Karpas-422 (cell line): ENCODE results near the gene CNTFR. TPM values are rescaled to one million over a fixed set of nuclear protein-coding genes. Genes with fewer than 3 reads are reported as not detected.
A peak's percentile ranks its signal among the peaks of the same experiment; 100 is the strongest.

Source experiments
- DNase-seq: peaks from one replicate; pipeline ENCODE4 v3.0.0-alpha.2; 2015
- H2AFZ ChIP-seq: fragments of 200-600 bp; sonication (generic); 2 replicates; pipeline ENCODE4 v1.6.1; 2014; ENCODE audit warnings: antibody characterized with exemption, low read length, mixed read lengths
- H3K27ac ChIP-seq: fragments of 200-600 bp; sonication (generic); 2 replicates; pipeline ENCODE4 v1.5.1; 2014; ENCODE audit warnings: mild to moderate bottlenecking, low read length, moderate library complexity
- H3K27me3 ChIP-seq: fragments of 200-600 bp; sonication (generic); 2 replicates; pipeline ENCODE4 v1.6.1; 2014; ENCODE audit warnings: low read length, mixed read lengths
- H3K36me3 ChIP-seq: fragments of 200-600 bp; sonication (generic); 2 replicates; pipeline ENCODE4 v1.6.1; 2014; ENCODE audit warnings: low read length, mixed read lengths; ENCODE audit not compliant: insufficient read depth
- H3K4me1 ChIP-seq: fragments of 200-600 bp; sonication (generic); 2 replicates; pipeline ENCODE4 v1.6.1; 2014; ENCODE audit warnings: mild to moderate bottlenecking, low read length, mixed read lengths
- H3K4me2 ChIP-seq: fragments of 200-600 bp; sonication (generic); 2 replicates; pipeline ENCODE4 v1.6.1; 2014; ENCODE audit warnings: low read length, low read depth, mild to moderate bottlenecking; ENCODE audit not compliant: poor library complexity, severe bottlenecking
- H3K4me3 ChIP-seq: fragments of 200-600 bp; sonication (generic); 2 replicates; pipeline ENCODE4 v1.5.1; 2014; ENCODE audit warnings: mild to moderate bottlenecking, antibody characterized with exemption, low read length, mixed read lengths
- H3K79me2 ChIP-seq: fragments of 200-600 bp; sonication (generic); 2 replicates; pipeline ENCODE4 v1.6.1; 2014; ENCODE audit warnings: mild to moderate bottlenecking, low read length, mixed read lengths
- H3K9ac ChIP-seq: fragments of 200-600 bp; sonication (generic); 2 replicates; pipeline ENCODE4 v1.6.0; 2014; ENCODE audit warnings: low read length
- H3K9me2 ChIP-seq: fragments of 200-600 bp; sonication (generic), shearing (Covaris generic); replicated peaks from 2 replicates; pipeline ENCODE4 v1.6.0; 2014; ENCODE audit warnings: mild to moderate bottlenecking, low read length, moderate library complexity; ENCODE audit not compliant: insufficient read depth
- H3K9me3 ChIP-seq: fragments of 300-700, 200-600 bp; sonication (generic); 2 replicates; pipeline ENCODE4 v1.6.1; 2014; ENCODE audit warnings: low read length, mixed read lengths
- H4K20me1 ChIP-seq: fragments of 200-600 bp; sonication (generic); 2 replicates; pipeline ENCODE4 v1.6.1; 2014; ENCODE audit warnings: mild to moderate bottlenecking, antibody characterized with exemption, low read length, low read depth; ENCODE audit not compliant: insufficient read depth
- total RNA-seq: library from RNA; depleted of rRNA; stranded (reverse); fragments of >200 nt; shearing (Covaris generic); gene quantifications from 2 replicates; pipeline ENCODE4 v1.2.3, GENCODE V29; 2014; ENCODE audit warnings: low replicate concordance

The CNTFR gene
- total RNA-seq, 1 experiment from 2014 or later, result not detected

GRCh38 chr9:34524349-34524748 lies 65.2 kb downstream of the CNTFR start:
- no peaks in the 10 kb centered on the region for H3K79me2 ChIP-seq
- H3K36me3 ChIP-seq, result no peaks in the 10 kb centered on the region
- H3K9me2 ChIP-seq, result no peaks in the 10 kb centered on the region
- H3K4me2 ChIP-seq, result no peak overlapping the region
- H3K4me3 ChIP-seq, result no peak overlapping the region
- DNase-seq, result no peak
- H3K27ac ChIP-seq, result no peak overlapping the region
- no peaks in the 10 kb centered on the region; the same call in 1 of the 2 replicates for H4K20me1 ChIP-seq
- no peaks in the 10 kb centered on the region for H3K27me3 ChIP-seq
- no peak overlapping the region for H3K9ac ChIP-seq
- H3K4me1 ChIP-seq, result peaks cover 40% of the 10 kb centered on the region
- H2AFZ ChIP-seq, result no peak overlapping the region
- no peaks in the 10 kb centered on the region for H3K9me3 ChIP-seq

- Histone ChIP-seq H3K27ac (peak within 1 kb of the TSS; percentile 56; the same call in 1 of the 2 replicates), H3K36me3 (no peaks in the 10 kb centered on the region), H3K4me1 (peaks cover 52% of the 10 kb centered on the region), H3K4me3 (peak within 1 kb of the TSS; percentile 70), H3K9ac (peak within 1 kb of the TSS; percentile 73), H3K4me2 (peak within 1 kb of the TSS; percentile 76), H2AFZ (peak within 1 kb of the TSS; percentile 51; the same call in 1 of the 2 replicates), H3K27me3 (no peaks in the 10 kb centered on the region), H3K9me2 (no peaks in the 10 kb centered on the region), H3K9me3 (no peaks in the 10 kb centered on the region), H4K20me1 (no peaks in the 10 kb centered on the region; the same call in 1 of the 2 replicates), H3K79me2 (no peaks in the 10 kb centered on the region)
- DNase-seq, result peak; percentile 96
Measured at GRCh38 chr9:34522971-34523797, 66.3 kb downstream of the CNTFR start, which contains the start of gene ENHO. TSS of gene ENHO (minus strand) at chr9:34522990. CDS start at chr9:34521695, 1,295 bp downstream.

- peak overlapping the region; percentile 76 for H3K4me2 ChIP-seq
- H3K36me3 ChIP-seq, result no peaks in the 10 kb centered on the region
- peaks cover 61% of the 10 kb centered on the region for H3K4me1 ChIP-seq
- peak overlapping the region; percentile 70 for H3K4me3 ChIP-seq
- peak; percentile 55 for DNase-seq
- peak overlapping the region; percentile 73 for H3K9ac ChIP-seq
- H4K20me1 ChIP-seq, result no peaks in the 10 kb centered on the region; the same call in 1 of the 2 replicates
- no peaks in the 10 kb centered on the region for H3K79me2 ChIP-seq
- peak overlapping the region; percentile 56; the same call in 1 of the 2 replicates for H3K27ac ChIP-seq
- H3K27me3 ChIP-seq, result no peaks in the 10 kb centered on the region
- no peak overlapping the region for H2AFZ ChIP-seq
- H3K9me3 ChIP-seq, result no peaks in the 10 kb centered on the region
- H3K9me2 ChIP-seq, result no peaks in the 10 kb centered on the region
Measured at GRCh38 chr9:34522091-34522887, 67.2 kb downstream of the CNTFR start.

DNA sequence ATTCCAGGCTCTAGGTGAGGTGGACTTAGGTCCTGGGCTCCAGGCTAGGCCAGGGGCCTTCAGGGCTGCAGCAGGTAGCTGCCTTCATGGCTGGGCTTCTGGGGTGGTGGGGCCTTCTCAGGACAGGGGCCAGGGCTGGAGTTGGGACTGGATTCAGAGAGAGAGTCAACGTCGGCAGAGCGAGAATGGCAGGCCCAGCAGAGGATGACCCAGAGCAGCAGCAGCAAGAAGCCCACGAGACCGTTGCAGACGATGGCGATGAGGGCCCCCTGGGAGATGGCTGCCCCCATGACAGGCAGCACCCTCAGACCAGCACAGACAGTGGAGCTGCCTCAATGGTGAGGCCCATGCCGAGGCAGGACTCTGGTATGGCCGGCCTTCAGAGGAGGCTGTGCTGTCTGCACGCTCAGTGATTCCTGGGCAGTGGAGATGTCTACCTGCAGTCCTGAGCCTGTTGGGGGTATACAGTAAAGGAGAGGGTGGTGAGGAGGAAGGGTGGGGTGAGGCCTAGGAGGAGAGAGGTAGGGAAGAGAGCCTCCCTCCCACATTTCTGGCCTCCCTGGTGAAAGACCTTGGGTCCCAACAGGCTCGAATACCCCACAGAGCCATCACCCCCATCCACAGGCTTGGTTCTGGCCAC lies 68.0 kb downstream of the CNTFR start:
- H3K9me2 ChIP-seq, result no peaks in the 10 kb centered on the region
- H3K4me1 ChIP-seq, result peaks cover 65% of the 10 kb centered on the region
- H3K9me3 ChIP-seq, result no peaks in the 10 kb centered on the region
- DNase-seq, result no peak
- peak overlapping the region; percentile 70 for H3K4me3 ChIP-seq
- H3K27ac ChIP-seq, result peak overlapping the region; percentile 90; the same call in 1 of the 2 replicates
- no peaks in the 10 kb centered on the region; the same call in 1 of the 2 replicates for H4K20me1 ChIP-seq
- H3K36me3 ChIP-seq, result no peaks in the 10 kb centered on the region
- H3K4me2 ChIP-seq, result peak overlapping the region; percentile 76
- H3K79me2 ChIP-seq, result no peaks in the 10 kb centered on the region
- H3K9ac ChIP-seq, result peak overlapping the region; percentile 73
- H3K27me3 ChIP-seq, result no peaks in the 10 kb centered on the region
- H2AFZ ChIP-seq, result no peak overlapping the region

DNA sequence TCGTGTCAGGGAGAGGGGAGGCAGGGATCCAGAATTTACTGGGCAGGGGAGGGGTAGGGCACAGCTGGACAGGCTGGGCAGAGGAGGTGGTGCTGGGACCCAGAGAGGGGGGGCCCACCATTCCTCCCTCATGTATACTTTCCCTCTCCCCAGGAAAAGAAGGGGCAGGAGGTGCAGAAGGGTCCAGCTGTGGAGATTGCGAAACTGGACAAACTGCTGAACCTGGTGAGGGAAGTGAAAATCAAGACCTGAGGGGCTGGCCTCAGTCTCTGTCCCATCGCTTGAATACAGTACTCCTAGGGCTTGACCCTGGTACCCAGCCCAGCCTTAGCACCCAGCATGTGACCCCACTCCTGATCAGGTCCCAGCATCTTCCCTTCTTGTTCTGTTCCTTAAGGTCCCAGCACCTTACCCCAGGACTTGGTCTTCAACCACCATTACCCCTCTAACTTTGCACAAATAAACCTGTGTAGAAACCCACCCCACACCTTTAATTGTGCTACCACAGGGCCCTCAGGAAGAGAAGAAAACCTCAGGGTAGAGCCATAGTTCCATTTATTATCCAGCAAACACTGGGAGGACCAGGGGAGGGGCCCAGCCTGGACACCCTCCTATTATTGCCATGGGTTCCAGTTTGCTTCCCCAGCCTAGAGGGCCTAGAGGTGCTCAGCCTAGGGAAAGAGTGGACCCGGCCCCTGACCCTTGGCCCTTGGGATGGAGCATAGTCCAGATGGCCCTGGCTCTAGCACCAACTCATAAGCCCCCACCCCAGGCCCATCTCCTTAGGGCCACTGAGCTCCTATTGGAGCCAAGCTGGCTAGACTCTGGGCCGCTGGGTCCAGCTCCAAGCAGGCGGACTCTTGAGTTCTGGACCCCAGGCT lies 68.8 kb downstream of the CNTFR start:
- no peak overlapping the region for H2AFZ ChIP-seq
- H3K4me1 ChIP-seq, result peaks cover 73% of the 10 kb centered on the region
- H4K20me1 ChIP-seq, result no peaks in the 10 kb centered on the region; the same call in 1 of the 2 replicates
- DNase-seq, result no peak
- H3K9me3 ChIP-seq, result no peaks in the 10 kb centered on the region
- H3K9ac ChIP-seq, result peak overlapping the region; percentile 73
- H3K4me3 ChIP-seq, result peak overlapping the region; percentile 70; the same call in 1 of the 2 replicates
- peak overlapping the region; percentile 76 for H3K4me2 ChIP-seq
- H3K27ac ChIP-seq, result peak overlapping the region; percentile 90; the same call in 1 of the 2 replicates
- H3K36me3 ChIP-seq, result no peaks in the 10 kb centered on the region
- H3K27me3 ChIP-seq, result no peaks in the 10 kb centered on the region
- no peaks in the 10 kb centered on the region for H3K79me2 ChIP-seq
- H3K9me2 ChIP-seq, result no peaks in the 10 kb centered on the region

DNA sequence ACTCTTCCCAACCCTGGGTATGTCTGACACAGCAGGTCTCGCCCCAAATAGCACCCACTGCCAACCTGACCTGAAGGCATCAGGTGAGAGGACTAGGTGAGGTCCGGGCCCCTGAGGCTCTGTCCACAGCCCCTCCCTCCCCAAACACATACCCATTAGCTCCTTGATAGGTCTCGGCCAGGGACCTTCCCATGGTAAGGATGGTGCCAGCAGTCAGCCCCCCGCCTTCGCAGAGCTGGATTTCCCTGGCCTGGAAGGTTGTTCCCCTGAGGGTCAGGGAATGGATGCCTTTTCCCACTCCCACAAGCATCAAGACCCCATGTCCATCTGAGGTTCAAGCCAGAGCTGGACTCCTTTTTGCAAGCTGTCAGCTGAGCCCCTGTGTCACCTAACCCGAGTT lies 69.4 kb downstream of the CNTFR start:
- Histone ChIP-seq H3K4me1 (peaks cover 80% of the 10 kb centered on the region), H4K20me1 (no peaks in the 10 kb centered on the region; the same call in 1 of the 2 replicates), H3K36me3 (no peaks in the 10 kb centered on the region), H3K9me3 (no peaks in the 10 kb centered on the region), H3K9ac (peak overlapping the region; percentile 46), H3K9me2 (no peaks in the 10 kb centered on the region), H3K27ac (peak overlapping the region; percentile 90; the same call in 1 of the 2 replicates), H3K4me2 (peak overlapping the region; percentile 66), H3K79me2 (no peaks in the 10 kb centered on the region), H3K27me3 (no peaks in the 10 kb centered on the region), H2AFZ (no peak overlapping the region), H3K4me3 (peak overlapping the region; percentile 42; the same call in 1 of the 2 replicates)
- no peak for DNase-seq

DNA sequence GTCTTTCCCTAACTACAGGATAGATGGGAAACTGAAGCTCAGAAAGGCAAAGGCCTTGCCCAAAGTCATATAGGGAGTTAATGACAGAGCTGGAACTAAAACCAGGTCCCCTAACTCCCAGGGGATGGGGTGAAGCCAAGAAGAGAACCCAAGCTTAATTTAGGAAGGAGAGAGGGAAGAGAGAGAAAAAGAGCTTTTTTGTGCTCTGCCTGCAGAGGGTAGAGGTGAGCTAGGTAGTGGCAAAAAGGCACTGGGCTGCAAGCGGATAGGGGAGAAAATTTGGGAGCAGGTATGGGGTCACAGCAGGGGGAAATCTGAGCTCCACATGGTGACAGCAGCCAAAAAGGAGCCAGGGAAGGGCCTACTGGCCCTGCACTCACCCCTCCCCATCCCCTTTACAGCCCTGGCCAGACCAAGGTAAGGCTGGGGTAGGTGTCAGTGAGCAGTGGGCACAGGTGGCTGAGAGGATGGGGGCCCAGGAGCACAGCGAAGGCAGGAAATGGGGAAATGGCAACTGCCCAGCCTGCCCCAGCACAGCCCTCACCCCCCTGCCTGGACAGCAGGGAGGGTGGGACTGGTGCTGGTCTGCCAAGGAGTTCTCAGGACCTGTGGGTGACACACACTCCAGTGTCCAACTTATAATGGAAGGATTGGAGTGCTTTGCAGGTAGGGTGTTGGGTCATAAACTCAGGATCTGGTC lies 70.1 kb downstream of the CNTFR start:
- Histone ChIP-seq H3K9me3 (no peaks in the 10 kb centered on the region), H3K9ac (peak overlapping the region; percentile 46), H3K27ac (peak overlapping the region; percentile 90), H3K4me2 (peak overlapping the region; percentile 66), H3K79me2 (no peaks in the 10 kb centered on the region), H3K27me3 (no peaks in the 10 kb centered on the region), H2AFZ (no peak overlapping the region), H3K4me3 (peak overlapping the region; percentile 42), H4K20me1 (no peaks in the 10 kb centered on the region; the same call in 1 of the 2 replicates), H3K4me1 (peaks cover 86% of the 10 kb centered on the region), H3K9me2 (no peaks in the 10 kb centered on the region), H3K36me3 (no peaks in the 10 kb centered on the region)
- DNase-seq, result peak; percentile 80
